Fibroblast of lung (primary cell): ENCODE data around the gene SLC24A4.

Source experiments
- CTCF ChIP-seq, 2 donors: IDR thresholded peaks in 1 of 2; conservative IDR thresholded peaks in 1 of 2; 1 replicate in 1 of 2; 2 replicates in 1 of 2; pipeline ENCODE4 v1.5.1; 2011 to 2012; ENCODE audit warnings: low read length in 2 of 2, control low read depth in 1 of 2, inconsistent platforms in 1 of 2, low read depth in 1 of 2, mild to moderate bottlenecking in 1 of 2
- EZH2 ChIP-seq: IDR thresholded peaks from 2 replicates; pipeline ENCODE4 v1.5.1; 2012; ENCODE audit warnings: low read length, control low read depth, mild to moderate bottlenecking; ENCODE audit errors: missing control alignments

- no peak for TF ChIP-seq CTCF (conservative IDR thresholded peaks at IDR 0.05 in 1 of 2, IDR thresholded peaks at IDR 0.05 in 1 of 2; ENCODE audit: low read depth in 1 of 2, low read length in 2 of 2)
- no peak for TF ChIP-seq EZH2
Measured at GRCh38 chr14:92398888-92399636, 76.1 kb downstream of the SLC24A4 start.
